K562 (cell line): ENCODE measurements around the gene TGFBR1.

Experiments
- POLR2A ChIP-seq: fragments of 450-650 bp; conservative IDR thresholded peaks from 2 replicates; pipeline ENCODE4 v1.6.1; 2016
- ZKSCAN1 ChIP-seq: fragments of 150-350 bp; IDR thresholded peaks from 2 replicates; pipeline ENCODE4 v1.6.1; 2016; ENCODE audit warnings: low read depth, low read length
- TF ChIP-seq, protein P1 (sequence below): fragments of 150-350 bp; conservative IDR thresholded peaks from 2 replicates; pipeline ENCODE4 v1.6.1; 2014; ENCODE audit warnings: low read length
- TF ChIP-seq, protein P2 (sequence below), 2 experiments: fragments of 450-650 bp; formaldehyde crosslinking in 1 of 2; IDR thresholded peaks; 2 replicates each; pipeline versions ENCODE4 v1.4.0 to v1.6.1; 2014 to 2020; ENCODE audit warnings: mild to moderate bottlenecking in 2 of 2, borderline replicate concordance in 1 of 2, low read depth in 1 of 2

DNA sequence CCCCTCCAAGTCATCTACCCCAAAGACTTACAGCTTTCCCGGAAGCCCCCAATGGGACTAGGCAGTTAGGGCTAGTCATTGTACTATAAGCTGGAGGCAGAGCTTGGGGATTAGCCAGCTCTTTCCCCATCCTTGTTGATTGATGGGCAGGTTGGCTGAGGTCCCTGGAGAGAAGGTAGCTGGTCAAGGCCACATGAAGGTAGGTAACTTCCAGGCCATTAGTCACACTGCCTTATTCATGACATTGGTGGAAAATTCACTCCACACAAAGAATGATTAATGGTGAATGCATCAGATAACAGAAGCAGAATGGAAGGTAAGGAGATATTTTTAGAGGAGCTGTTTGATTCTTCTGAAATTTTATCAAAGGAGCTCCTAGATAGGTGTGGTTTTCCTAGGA, 49.5 kb upstream of the TGFBR1 start:
- TF ChIP-seq POLR2A (no peak), ZKSCAN1 (no peak)
- TF ChIP-seq, protein P1, sequence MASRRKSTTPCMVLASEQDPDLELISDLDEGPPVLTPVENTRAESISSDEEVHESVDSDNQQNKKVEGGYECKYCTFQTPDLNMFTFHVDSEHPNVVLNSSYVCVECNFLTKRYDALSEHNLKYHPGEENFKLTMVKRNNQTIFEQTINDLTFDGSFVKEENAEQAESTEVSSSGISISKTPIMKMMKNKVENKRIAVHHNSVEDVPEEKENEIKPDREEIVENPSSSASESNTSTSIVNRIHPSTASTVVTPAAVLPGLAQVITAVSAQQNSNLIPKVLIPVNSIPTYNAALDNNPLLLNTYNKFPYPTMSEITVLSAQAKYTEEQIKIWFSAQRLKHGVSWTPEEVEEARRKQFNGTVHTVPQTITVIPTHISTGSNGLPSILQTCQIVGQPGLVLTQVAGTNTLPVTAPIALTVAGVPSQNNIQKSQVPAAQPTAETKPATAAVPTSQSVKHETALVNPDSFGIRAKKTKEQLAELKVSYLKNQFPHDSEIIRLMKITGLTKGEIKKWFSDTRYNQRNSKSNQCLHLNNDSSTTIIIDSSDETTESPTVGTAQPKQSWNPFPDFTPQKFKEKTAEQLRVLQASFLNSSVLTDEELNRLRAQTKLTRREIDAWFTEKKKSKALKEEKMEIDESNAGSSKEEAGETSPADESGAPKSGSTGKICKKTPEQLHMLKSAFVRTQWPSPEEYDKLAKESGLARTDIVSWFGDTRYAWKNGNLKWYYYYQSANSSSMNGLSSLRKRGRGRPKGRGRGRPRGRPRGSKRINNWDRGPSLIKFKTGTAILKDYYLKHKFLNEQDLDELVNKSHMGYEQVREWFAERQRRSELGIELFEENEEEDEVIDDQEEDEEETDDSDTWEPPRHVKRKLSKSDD = no peak
- TF ChIP-seq, protein P2, sequence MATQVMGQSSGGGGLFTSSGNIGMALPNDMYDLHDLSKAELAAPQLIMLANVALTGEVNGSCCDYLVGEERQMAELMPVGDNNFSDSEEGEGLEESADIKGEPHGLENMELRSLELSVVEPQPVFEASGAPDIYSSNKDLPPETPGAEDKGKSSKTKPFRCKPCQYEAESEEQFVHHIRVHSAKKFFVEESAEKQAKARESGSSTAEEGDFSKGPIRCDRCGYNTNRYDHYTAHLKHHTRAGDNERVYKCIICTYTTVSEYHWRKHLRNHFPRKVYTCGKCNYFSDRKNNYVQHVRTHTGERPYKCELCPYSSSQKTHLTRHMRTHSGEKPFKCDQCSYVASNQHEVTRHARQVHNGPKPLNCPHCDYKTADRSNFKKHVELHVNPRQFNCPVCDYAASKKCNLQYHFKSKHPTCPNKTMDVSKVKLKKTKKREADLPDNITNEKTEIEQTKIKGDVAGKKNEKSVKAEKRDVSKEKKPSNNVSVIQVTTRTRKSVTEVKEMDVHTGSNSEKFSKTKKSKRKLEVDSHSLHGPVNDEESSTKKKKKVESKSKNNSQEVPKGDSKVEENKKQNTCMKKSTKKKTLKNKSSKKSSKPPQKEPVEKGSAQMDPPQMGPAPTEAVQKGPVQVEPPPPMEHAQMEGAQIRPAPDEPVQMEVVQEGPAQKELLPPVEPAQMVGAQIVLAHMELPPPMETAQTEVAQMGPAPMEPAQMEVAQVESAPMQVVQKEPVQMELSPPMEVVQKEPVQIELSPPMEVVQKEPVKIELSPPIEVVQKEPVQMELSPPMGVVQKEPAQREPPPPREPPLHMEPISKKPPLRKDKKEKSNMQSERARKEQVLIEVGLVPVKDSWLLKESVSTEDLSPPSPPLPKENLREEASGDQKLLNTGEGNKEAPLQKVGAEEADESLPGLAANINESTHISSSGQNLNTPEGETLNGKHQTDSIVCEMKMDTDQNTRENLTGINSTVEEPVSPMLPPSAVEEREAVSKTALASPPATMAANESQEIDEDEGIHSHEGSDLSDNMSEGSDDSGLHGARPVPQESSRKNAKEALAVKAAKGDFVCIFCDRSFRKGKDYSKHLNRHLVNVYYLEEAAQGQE (IDR thresholded peaks at IDR 0.05; ENCODE audit: borderline replicate concordance) = no peak
- TF ChIP-seq, protein P2 (CRISPR knock-in tag; IDR thresholded peaks at IDR 0.05; ENCODE audit: low read depth) = no peak
